DMS 273 treated with DMSO at 0.1 percent for 48 hours (cell line): Measurements from ENCODE around the gene SLC13A2.
"Not testable (repeated sequence)": the region's sequence is repeated elsewhere in the genome, so short reads cannot be mapped to it uniquely, and the experiment has no call there.

ENCODE experiments used
- DNase-seq: peaks from one replicate; lab custom pipeline; 2025; lab: John Stamatoyannopoulos, UW

SLC13A2 gene

GRCh38 chr17:28518132-28518531 lies 44.7 kb downstream of the SLC13A2 start:
- no peak for DNase-seq

GRCh38 chr17:28518578-28518977 lies 45.1 kb downstream of the SLC13A2 start:
- DNase-seq, result no peak

GRCh38 chr17:28519236-28519635 lies 45.8 kb downstream of the SLC13A2 start:
- no peak for DNase-seq

- DNase-seq, result no peak
Observed at GRCh38 chr17:28520687-28521086, 47.2 kb downstream of the SLC13A2 start.

- no peak for DNase-seq
Observed at GRCh38 chr17:28521311-28522085, 48.1 kb downstream of the SLC13A2 start.

GRCh38 chr17:28522281-28522680 lies 48.8 kb downstream of the SLC13A2 start:
- not testable (repeated sequence) for DNase-seq

- no peak for DNase-seq
Observed at GRCh38 chr17:28523186-28523585, 49.7 kb downstream of the SLC13A2 start.

GRCh38 chr17:28523876-28524275 lies 50.4 kb downstream of the SLC13A2 start:
- no peak for DNase-seq

GRCh38 chr17:28524476-28525424 lies 51.3 kb downstream of the SLC13A2 start:
- no peak for DNase-seq

GRCh38 chr17:28526381-28526780 lies 52.9 kb downstream of the SLC13A2 start:
- DNase-seq, result no peak

- DNase-seq, result no peak
Observed at GRCh38 chr17:28527181-28527681, 53.8 kb downstream of the SLC13A2 start.

GRCh38 chr17:28527859-28528258 lies 54.4 kb downstream of the SLC13A2 start:
- no peak for DNase-seq

- no peak for DNase-seq
Observed at GRCh38 chr17:28528327-28529012, 55.0 kb downstream of the SLC13A2 start.

- no peak for DNase-seq
Observed at GRCh38 chr17:28529013-28529400, 55.6 kb downstream of the SLC13A2 start.

- no peak for DNase-seq
Observed at GRCh38 chr17:28530250-28530649, 56.8 kb downstream of the SLC13A2 start.

GRCh38 chr17:28530926-28531325 lies 57.5 kb downstream of the SLC13A2 start:
- DNase-seq, result no peak

GRCh38 chr17:28532050-28532960 lies 58.9 kb downstream of the SLC13A2 start:
- DNase-seq, result no peak

GRCh38 chr17:28533091-28533807 lies 59.8 kb downstream of the SLC13A2 start:
- DNase-seq, result no peak

GRCh38 chr17:28534740-28535375 lies 61.4 kb downstream of the SLC13A2 start:
- DNase-seq, result no peak
